Endometrium (tissue), 2 donors: ENCODE results near the gene SBK3.
"Not testable (repeated sequence)": the region's sequence is repeated elsewhere in the genome, so short reads cannot be mapped to it uniquely, and the experiment has no call there.

ENCODE experiments used
- FAIRE-seq: peaks from 2 replicates; lab custom pipeline; 2012; peaks lifted over from hg19 to GRCh38; lab: Jason Lieb, UNC
- donor health status: control.
- donor health status: control.

The SBK3 gene, protein sequence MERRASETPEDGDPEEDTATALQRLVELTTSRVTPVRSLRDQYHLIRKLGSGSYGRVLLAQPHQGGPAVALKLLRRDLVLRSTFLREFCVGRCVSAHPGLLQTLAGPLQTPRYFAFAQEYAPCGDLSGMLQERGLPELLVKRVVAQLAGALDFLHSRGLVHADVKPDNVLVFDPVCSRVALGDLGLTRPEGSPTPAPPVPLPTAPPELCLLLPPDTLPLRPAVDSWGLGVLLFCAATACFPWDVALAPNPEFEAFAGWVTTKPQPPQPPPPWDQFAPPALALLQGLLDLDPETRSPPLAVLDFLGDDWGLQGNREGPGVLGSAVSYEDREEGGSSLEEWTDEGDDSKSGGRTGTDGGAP

DNA sequence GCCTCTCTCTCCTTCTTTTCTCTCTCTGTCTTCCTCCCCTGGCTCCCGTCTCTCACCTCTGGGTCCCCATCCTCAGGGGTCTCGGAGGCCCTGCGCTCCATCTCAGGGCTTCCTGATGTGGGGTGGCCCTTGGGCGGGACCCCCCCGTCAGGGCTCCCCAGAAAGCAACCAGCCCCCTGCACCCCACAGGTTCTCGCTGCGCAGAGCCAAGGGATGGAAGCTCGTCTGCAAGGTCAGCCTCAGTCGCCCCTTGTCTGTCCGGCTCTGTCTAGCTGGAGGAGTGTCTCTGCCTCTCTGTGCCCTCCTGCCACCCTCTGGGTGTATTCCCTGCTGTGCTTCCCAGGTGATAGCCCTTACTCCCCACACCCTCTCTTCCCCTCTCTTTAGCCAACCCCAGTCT, at the start of gene SBK3:
TSS of gene SBK3 (minus strand) at position 101 of the 400 bp plus-strand sequence. CDS start at position 101, 0 bp downstream.
- FAIRE-seq, result no peak

DNA sequence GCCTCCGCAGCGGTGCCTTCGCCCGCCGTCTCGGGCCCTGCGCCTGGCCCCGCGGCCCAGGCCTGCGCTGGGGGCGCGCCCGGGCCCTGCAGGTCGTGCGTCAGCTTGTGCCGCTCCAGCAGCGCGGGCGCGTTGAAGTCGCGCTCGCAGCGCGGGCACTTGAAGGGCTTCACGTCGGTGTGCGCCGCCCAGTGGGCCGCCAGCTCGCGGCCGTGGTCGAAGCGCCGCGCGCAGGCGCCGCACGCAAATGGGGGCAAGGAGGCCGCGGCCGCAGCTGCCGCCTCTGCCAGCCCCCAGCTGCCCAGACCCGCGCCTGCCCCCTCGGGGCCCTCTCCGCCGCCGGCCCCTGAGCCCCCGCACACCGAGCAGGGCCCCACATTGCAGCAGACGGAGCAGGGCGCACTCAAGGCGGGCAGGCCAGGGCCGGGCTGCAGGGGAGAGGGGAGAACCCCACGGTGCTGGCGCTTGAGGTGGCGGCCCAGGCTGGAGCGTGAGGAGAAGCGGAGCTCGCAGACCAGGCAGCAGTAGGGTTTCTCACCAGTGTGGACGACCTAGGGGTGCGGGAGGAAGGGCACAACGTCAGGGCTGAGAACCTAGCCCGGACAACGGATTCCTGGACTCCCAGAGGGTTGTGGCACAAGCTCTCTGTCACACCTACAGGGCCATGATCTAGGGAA, 47.9 kb upstream of the SBK3 start:
- FAIRE-seq, result no peak

DNA sequence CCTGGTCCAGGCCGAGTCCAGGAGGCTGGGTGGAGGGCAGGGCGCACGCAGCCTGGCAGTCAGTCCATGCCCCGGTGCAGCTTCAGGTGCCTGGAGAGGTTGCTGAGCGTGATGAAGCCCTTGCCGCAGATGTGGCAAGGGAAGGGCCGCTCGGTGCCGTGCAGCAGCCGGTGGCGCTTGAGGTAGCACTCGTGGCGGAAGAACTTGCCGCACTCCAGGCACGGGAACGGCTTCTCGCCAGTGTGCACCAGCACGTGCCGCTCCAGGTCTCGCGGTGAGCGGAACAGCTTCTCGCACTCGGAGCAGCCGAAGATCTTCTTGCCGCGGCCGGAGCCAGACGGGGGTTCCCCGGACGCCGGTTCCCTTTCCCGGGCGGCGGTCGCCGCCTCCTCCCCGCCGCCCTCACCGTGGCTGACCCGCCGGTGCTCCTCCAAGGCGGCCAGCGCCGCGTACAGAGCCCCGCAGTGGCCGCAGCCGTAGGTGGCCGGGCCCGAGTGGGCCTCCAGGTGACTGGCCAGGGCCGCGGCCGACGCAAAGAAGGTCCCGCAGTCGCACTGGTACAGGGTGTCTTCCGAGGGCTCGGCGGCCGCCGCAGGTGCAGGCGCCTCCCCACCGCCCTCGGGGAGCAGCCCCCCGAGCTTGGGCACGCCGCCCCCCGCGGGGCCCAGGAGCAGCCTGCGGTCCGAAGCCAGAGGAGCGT, 47.2 kb upstream of the SBK3 start:
- no peak for FAIRE-seq

DNA sequence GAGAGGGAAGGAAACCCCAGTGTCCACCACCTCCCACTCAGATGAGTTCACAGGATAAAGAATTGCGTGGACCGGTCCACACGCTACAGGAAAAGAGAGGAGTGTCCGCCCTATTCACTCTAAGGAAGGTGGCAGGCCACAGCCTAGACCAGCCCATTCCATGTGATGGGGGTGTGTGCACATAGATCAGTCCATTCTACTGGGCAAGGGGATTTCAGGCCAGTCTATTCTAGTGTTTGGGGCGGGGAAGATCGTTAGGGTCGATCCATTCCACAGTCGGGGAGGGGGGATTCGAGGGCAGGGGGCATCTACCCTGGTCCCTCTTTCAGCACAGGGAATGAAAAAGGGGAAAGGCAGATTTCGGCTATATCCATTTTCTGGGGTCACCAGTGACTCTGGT, 46.2 kb upstream of the SBK3 start:
- FAIRE-seq, result no peak

DNA sequence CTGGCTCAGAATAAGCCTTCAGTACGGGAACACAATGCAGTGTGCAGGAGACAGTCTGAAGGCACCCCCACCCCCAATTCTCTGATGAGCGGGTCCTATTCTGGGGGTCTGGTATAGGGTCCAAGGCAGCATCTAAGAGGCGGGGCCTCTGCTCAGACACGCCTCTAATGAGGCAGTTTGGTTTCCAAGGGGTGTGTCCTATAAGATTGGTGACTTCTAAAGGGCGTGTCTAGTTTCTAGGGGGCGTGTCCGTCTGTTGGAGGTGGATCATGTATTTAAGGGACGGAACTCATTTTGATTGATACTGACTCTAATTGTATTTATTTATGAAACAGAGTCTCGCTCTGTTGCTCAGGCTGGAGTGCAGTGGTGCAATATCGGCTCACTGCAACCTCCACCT, 45.3 kb upstream of the SBK3 start:
- no peak for FAIRE-seq

DNA sequence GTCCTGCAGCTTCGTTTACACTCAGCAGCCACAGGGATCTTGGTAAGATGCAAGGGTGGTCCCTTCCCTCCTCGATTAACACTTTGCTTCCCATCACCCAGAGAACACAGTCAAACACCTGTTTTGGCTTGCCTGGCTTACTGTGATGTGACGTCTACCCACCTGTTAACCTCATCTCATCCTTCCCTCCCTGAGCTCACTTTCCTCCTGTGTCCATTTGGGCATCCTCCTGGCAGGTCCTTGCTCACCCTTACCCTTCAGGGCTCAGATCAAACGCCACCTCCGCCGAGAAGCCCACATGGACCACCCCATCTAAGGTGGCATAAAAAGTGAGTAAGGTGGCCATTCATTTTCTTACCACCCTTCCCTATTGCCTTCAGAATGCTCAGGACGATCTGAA, 44.8 kb upstream of the SBK3 start:
- no peak for FAIRE-seq

DNA sequence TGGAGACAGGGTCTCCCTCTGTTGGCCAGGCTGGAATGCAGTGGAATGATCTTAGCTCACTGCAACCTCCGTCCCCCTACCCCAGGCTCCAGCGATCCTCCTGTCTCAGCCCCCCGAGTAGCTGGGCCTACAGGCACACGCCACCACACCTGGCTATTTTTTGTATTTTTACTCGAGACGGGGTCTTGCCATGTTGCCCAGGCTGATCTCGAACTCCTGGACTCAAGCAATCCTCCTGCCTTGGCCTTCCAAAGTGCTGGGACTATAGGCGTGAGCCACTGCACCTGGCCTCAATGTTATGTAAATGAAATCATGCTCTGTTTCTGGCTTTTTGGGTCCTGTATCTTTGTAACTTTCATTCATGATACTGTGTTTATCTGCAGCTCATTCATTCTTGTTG, 43.4 kb upstream of the SBK3 start:
- no peak for FAIRE-seq

DNA sequence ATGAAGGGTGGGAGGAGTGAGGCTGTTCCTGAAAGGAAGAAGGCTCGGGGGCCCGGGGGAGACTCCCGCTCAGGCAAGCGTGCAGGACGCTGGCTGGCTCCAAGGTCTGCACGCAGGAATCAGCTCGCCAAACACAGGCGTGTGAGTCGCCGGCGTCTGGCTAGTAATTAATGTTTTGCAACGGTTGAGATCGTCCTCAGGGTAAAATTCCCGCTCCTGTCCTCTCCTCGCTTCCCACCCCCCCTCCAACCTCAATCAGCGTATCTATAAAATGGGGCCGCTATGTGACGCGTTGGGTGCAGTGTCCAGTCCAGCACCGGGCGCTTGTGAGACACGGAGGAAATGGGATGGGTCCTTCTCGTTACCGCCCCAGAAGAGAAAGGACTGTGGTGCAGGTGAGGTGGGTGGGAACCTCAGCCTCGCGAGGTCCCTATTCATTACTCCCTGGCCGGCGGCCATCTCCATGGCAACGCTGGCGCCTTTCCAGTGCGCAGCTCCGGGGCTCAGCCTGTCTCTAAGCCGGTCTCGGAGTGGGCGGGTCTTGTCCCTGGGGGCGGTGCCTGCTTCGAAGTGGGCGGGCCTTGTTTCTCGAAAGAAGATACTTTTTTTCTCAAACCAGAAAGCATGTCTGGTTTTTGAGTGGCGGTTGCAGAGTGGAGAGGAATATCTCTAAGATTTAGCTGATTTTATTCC, 41.8 kb upstream of the SBK3 start:
- peak; percentile 86 for FAIRE-seq

DNA sequence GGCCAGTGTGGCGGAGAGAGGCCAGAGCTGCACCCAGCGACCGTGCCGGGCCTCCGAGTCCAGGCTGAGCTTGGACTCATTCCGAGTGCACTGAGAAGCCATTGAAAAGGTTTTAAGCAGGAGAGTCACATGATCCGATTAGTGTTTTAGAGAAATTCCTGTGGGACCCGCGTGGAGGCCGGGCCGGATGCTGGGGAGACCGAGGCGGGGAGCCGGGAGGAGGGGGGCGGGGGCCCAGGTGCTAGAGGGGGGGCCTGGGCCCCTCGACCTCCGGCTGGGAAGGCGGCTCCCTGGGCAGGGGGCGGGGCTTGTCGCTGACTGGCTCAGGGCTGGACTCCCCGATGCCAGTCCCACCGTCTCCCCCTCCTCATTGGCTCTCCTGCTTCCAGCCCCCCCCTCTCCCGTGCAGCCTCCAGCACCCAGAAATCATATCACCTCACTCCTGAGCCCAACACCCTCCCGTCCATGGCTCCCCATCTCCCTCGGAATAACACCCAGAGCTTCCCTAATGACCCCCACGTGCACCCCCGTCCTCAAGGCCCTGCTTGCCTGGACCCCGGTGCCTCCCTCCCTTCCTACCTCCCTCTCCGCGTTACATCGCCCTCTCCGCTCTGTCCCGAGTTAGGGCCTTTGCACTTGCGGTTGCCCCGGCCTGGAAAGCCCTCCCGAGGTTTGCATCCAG, 40.5 kb upstream of the SBK3 start:
- FAIRE-seq, result no peak

DNA sequence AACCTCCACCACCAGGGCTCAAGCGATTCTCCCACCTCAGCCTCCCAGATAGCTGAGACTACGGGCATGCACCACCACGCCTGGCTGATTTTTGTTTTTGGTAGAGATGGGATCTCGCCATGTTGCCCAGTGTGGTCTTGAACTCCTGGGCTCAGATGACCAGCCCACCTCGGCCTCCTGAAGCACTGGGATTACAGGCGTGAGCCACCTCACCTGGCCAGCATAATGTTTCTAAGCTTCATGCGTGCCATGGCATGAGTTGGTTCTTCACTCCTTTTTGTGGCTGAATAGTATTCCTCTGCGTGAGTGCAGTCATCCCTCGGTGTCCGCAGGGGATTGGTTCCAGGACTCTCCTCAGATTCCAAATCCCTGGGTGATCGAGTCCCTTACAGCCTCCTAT, 39.5 kb upstream of the SBK3 start:
- FAIRE-seq, result no peak

DNA sequence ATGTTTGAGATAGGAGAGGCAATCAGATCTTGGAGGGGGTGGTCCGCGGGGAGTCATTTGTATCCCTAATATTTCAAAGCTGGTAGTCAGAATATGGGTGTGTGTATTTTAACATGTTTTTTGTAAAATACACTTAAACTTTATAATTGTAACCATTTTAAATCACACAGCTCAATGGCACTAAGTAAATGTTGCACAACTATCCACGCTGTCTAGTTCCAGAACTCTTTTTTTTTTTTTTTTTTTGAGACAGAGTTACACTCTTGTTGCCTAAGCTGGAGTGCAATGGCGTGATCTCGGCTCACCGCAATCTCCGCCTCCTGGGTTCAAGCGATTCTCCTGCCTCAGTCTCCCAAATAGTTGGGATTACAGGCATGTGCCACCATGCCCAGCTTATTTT, 38.6 kb upstream of the SBK3 start:
- not testable (repeated sequence) for FAIRE-seq

DNA sequence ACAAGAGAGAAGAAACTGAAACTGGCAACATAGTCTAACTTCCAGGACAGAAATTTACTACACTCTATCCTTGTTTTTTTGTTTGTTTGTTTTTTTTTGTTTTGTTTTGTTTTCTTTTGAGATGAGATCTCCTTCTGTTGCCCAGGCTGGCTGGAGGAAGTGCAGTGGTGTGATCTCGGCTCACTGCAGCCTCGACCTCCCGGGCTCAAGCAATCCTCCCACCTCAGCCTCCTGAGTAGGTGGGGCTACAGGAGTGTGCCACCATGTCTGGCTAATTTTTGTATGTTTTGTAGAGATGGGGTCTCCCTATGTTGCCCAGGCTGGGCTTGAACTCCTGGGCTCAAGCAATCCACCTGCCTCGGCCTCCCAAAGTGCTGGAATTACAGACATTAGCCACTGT, 36.9 kb upstream of the SBK3 start:
- FAIRE-seq, result not testable (repeated sequence)

DNA sequence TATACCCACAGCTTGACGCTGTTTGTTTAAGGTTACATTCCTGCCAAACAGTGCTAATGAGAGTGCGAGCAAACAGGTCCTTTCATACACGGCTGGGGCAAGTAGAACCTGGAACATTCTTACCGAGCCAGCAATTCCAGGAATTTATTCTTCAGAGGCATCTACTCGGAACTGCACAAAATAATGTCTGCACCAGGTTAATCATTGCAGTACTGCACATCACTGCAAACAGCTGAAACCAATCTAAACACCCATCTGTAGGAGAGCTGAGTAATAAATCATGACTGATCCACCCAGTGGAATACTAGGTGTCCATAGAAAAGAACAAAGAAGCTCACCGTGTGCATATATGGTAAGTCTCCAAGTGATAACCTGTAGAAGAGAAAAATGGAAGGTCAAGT, 36.5 kb upstream of the SBK3 start:
- no peak for FAIRE-seq

DNA sequence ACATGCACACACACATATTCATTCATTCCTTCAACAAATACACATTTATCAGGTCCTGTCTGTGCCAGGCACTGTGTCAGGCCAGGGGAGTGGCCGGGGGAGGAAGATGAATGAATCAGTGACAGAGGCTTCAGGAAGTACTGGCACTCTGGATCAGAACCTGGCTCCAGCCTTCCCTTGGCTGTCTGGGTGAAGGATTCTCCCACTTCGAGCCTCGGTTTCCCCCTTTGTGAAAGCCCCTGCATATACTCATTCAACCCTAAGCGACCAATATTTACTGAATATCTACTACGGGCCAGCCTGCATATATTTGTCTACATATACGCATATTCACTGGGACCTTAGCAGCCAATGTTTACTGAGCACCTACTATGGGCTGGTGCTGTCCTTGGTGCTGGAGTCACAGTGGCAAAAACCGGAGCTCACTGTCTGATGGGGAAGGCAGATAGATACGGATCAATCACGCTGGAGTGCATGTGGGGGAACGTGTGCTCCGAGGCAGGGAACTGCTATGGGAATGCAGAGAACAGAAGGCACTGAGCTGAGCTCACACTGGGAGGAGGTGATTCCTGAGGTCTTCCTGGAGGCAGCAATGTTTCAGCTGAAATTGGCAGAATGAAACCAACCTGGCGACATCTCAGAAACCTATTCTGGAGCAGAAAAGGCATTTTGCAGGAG, 35.9 kb upstream of the SBK3 start:
- FAIRE-seq, result no peak

DNA sequence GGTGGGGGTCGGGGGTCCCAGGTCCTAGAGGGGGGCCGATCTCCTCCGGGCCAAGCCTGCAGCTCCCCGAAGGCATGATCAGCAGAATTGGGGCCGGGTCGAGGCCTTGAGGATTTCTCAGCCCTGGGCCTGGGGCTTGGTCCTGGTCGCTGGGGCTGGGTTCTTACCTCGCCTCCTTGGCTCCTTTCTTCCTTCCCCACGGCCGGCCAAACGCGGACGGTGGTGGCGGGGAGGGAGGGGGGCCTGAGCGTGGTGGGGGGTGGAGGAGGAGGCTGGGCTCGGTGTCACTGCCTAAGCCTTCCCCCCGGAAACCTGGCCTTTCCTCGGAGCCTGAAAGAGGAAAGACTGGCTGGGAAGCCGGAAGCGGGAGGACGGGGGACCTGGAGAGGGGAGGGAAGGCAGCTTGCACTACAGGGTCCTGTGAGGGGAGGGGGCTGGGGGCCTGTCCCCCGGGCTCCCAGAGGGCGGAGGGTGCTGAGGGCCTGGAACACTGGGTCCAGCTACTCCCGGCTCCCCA, 35.3 kb upstream of the SBK3 start, which contains the start of gene ZNF579:
TSS of gene ZNF579 (minus strand) at position 221 of the 517 bp plus-strand sequence. CDS start 1,209 bp downstream, outside the sequence.
- FAIRE-seq, result no peak

DNA sequence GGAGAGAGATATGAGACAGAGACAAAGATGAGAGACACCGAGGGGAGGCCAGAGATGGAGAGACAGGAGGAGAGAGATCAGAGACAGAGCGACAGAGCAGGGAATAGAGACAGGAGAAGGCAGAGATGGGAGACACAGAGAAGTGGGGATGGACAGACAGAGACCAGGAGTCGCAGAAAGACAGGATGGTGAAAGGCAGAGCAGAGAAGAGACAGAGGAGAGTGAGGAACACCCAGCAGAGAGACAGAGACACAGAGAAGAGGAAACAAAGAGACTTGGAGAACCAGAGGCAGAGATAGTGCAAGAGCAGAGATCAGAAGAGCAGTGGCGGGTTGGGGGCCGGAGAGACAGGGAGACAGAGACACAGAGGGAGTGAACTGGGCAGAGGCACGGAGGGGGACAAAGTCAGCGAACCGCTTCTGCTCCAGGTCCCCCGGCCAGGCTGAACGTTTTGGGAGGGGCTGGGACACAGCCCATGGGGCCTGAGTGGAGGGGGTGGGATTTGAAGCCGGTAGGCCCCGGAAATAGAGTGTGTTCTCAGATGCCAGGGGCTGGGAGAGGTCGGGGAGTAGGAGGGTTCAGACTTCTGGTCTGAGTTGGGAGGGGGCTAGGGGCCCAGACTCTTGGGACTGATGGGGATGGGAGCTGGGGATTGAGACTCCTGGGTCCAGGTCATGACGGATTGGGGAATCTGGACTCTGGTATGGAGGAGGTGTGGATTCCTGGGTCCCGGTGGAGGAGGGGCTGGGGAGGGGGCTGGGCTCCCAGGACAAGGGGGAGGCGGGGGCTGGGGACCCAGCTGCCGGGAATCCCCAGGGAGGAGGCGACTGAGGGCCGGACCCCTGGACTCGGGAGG, 34.7 kb upstream of the SBK3 start:
- FAIRE-seq, result no peak

DNA sequence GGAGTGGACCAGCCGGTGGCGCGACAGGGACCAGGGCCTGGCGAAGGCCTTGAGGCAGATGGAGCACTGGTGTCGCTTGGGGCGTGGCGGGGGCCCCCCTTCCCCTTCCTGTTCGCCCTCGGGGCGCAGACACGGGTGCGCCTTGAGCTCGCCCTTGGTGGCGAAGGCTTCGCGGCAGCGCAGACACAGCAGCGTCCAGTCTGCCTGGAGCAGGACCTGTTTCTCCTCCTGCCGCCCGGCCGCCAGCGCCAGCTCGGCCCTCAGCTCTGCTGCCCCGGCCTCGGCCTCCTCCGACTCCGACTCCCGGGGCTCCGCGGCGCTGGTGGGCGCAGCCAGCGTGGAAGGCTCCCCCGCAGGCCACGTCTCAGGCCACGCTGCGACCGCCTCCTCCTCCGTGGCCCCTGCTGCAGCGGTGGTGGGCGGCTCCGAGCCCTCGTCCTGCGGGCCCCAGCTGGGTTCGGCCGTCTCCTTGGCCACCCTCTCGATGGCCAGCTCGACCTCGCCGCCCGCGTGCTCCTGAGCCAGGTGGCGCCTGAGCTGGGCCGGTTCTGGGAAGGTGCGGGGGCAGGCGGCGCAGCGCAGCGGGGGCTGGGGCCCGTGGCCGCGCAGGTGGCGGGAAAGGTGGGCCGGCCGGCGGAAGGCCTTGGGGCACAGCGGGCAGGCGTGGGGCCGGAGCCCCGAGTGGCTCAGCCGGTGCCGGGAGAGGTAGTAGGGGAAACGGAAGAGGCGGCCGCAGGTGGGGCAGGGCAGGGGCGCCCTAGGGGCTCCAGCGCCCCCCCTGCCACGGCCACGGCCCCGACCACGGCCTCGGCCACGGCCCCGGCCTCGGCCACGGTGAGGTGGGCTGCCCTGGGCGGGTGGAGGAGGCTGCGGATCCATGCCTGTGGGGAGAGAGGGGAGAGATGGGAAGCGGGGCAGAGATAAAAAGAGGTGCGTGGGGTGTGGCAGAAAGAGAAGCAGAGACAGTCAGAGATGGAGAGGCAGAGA, 33.7 kb upstream of the SBK3 start:
- no peak for FAIRE-seq

DNA sequence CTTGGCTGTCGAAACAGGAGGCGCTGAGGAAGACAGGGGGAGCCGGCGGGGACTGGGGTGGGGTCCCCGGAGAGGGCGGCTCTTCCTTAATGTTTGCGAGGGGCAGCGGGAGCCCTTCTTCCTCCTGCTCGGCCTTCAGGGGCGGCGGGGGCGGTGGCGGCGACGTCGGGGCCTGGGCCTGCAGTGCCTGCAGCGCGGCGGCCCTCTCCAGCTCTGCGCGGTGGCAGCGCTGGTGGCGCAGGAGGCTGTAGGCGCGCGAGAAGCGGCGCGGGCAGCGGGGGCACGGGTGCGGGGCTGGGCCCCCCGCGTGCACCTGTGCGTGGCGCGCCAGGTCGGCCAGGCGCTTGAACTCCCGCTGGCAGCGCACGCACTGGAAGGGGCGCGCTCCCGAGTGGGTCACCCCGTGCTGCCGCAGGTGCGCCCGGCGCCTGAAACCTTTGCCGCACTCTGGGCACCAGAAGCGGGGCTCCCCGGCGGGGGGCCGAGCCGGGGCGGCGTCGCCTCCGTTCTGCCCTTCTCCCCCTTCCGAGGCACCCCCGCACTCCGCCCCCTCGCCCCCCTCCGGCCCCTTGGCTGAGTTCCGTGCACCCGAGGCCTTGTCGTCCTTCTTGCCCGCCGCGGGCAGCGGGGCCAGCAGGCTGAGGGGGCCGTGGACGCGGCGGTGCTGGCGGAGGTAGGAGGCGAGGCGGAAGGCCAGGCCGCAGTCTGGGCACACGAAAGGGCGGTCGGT, 32.9 kb upstream of the SBK3 start:
- FAIRE-seq, result no peak
